ENCODE data around the gene ITIH3. TPM values are rescaled to one million over a fixed set of nuclear protein-coding genes. Genes with fewer than 3 reads are reported as not detected.

The ITIH3 gene, protein sequence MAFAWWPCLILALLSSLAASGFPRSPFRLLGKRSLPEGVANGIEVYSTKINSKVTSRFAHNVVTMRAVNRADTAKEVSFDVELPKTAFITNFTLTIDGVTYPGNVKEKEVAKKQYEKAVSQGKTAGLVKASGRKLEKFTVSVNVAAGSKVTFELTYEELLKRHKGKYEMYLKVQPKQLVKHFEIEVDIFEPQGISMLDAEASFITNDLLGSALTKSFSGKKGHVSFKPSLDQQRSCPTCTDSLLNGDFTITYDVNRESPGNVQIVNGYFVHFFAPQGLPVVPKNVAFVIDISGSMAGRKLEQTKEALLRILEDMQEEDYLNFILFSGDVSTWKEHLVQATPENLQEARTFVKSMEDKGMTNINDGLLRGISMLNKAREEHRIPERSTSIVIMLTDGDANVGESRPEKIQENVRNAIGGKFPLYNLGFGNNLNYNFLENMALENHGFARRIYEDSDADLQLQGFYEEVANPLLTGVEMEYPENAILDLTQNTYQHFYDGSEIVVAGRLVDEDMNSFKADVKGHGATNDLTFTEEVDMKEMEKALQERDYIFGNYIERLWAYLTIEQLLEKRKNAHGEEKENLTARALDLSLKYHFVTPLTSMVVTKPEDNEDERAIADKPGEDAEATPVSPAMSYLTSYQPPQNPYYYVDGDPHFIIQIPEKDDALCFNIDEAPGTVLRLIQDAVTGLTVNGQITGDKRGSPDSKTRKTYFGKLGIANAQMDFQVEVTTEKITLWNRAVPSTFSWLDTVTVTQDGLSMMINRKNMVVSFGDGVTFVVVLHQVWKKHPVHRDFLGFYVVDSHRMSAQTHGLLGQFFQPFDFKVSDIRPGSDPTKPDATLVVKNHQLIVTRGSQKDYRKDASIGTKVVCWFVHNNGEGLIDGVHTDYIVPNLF
- total RNA-seq: 1 to 10 TPM in 2 of 4 donors, not detected in 2; 3.6 to 4.1 TPM

GRCh38 chr3:52794612-52795099 lies at the start of gene ITIH3:
Gene ITIH3, plus strand, starts transcription at chr3:52794796. Its CDS starts 8 bp downstream, at chr3:52794804.
- TF ChIP-seq, protein P1, sequence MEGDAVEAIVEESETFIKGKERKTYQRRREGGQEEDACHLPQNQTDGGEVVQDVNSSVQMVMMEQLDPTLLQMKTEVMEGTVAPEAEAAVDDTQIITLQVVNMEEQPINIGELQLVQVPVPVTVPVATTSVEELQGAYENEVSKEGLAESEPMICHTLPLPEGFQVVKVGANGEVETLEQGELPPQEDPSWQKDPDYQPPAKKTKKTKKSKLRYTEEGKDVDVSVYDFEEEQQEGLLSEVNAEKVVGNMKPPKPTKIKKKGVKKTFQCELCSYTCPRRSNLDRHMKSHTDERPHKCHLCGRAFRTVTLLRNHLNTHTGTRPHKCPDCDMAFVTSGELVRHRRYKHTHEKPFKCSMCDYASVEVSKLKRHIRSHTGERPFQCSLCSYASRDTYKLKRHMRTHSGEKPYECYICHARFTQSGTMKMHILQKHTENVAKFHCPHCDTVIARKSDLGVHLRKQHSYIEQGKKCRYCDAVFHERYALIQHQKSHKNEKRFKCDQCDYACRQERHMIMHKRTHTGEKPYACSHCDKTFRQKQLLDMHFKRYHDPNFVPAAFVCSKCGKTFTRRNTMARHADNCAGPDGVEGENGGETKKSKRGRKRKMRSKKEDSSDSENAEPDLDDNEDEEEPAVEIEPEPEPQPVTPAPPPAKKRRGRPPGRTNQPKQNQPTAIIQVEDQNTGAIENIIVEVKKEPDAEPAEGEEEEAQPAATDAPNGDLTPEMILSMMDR (IDR thresholded peaks at IDR 0.05): no peak
- H3K27me3 ChIP-seq: no peaks in the 10 kb centered on the region
- H3K9me3 ChIP-seq: no peaks in the 10 kb centered on the region
- peak within 1 kb of the TSS in 1 of 4 donors; percentile 13 for H3K4me3 ChIP-seq
- H3K4me1 ChIP-seq: no peaks in the 10 kb centered on the region
- peak within 1 kb of the TSS in 1 of 4 donors; percentile 13 for H3K27ac ChIP-seq
- no peaks in the 10 kb centered on the region for H3K36me3 ChIP-seq
- DNase-seq: no peak

GRCh38 chr3:52752045-52752660 lies 42.4 kb upstream of the ITIH3 start:
- Histone ChIP-seq H3K36me3 (peaks cover 0 to 72% (median 0%) of the 10 kb centered on the region in 3 donors), H3K27ac (no peak overlapping the region), H3K4me3 (no peak overlapping the region), H3K9me3 (no peaks in the 10 kb centered on the region), H3K4me1 (no peaks in the 10 kb centered on the region), H3K27me3 (no peaks in the 10 kb centered on the region)
- no peak for DNase-seq
- TF ChIP-seq, protein P1 (IDR thresholded peaks at IDR 0.05): no peak
- TF ChIP-seq POLR2A (IDR thresholded peaks at IDR 0.05): no peak

DNA sequence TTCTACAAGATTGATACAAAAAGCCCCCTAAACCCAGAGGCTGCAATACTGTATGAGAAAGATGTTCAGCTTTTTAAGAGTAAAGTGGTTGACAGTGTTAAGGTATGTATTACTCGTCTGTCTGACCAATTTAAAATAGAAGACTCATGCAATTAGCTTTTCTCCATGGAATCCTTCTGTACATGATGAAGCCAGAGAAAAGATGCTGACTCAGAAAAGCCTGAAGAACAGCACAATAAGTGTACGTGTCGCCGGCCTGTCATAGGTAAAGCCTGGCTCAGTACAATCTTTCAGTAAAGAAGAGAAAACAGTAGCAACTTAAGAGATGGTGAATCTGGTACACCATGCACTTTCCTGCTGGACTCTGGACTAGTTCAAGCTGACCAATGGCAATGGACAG lies 40.2 kb upstream of the ITIH3 start:
- no peaks in the 10 kb centered on the region for H3K27me3 ChIP-seq
- H3K36me3 ChIP-seq: peaks cover 0 to 73% (median 0%) of the 10 kb centered on the region in 3 donors
- DNase-seq: no peak

DNA sequence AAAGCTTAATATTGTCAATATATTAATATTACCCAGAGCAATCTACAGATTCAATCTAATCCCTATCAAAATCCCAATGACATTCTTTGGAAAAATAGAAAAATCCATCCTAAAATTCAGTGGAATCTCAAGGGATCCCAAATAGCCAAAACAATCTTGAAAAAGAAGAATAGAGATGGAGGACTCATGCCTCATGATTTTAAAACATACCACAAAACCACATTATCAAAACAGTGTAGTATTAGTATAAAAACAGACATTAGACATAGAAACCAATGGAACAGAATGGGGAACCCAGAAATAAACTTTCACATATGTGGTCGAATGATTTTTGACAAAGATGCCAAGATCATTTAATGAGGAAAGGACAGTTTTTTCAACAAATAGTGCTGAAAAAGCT lies 38.5 kb upstream of the ITIH3 start:
- Histone ChIP-seq H3K4me3 (no peak overlapping the region), H3K27me3 (no peaks in the 10 kb centered on the region), H3K9me3 (no peaks in the 10 kb centered on the region), H3K27ac (no peak overlapping the region), H3K36me3 (peaks cover 0 to 72% (median 0%) of the 10 kb centered on the region in 3 donors), H3K4me1 (no peaks in the 10 kb centered on the region)
- TF ChIP-seq, protein P1 (IDR thresholded peaks at IDR 0.05): no peak
- TF ChIP-seq POLR2A (IDR thresholded peaks at IDR 0.05): no peak
- no peak for DNase-seq

More for the DNA sequence above, 40.2 kb upstream of the ITIH3 start:
- H3K4me1 ChIP-seq: no peaks in the 10 kb centered on the region
- H3K27ac ChIP-seq: no peak overlapping the region
- H3K9me3 ChIP-seq: no peaks in the 10 kb centered on the region
- TF ChIP-seq POLR2A (IDR thresholded peaks at IDR 0.05): no peak
- TF ChIP-seq, protein P1 (IDR thresholded peaks at IDR 0.05): no peak
- H3K4me3 ChIP-seq: no peak overlapping the region

- TF ChIP-seq POLR2A (IDR thresholded peaks at IDR 0.05): no peak
- TF ChIP-seq, protein P1 (IDR thresholded peaks at IDR 0.05): no peak
Observed at GRCh38 chr3:52763466-52763865, 31.1 kb upstream of the ITIH3 start.

More at GRCh38 chr3:52763466-52763865, 31.1 kb upstream of the ITIH3 start:
- no peak for DNase-seq
- Histone ChIP-seq H3K9me3 (no peaks in the 10 kb centered on the region), H3K27me3 (no peaks in the 10 kb centered on the region), H3K36me3 (peaks cover 0 to 81% (median 0%) of the 10 kb centered on the region in 3 donors), H3K4me3 (no peak overlapping the region), H3K27ac (no peak overlapping the region), H3K4me1 (no peaks in the 10 kb centered on the region)

Data from Peyer's patch (tissue), 4 donors.